Activated CD4-positive, alpha-beta T cell treated with anti-CD3 and anti-CD28 coated beads, Interleukin-2, amount 50 U/mL, for 24 hours (primary cell): ENCODE data around the gene DONSON.

Experiments
- DNase-seq, 2 donors: peaks; one replicate each; pipeline ENCODE4 v3.0.0-alpha.2; 2020; ENCODE audit warnings: low read depth in 1 of 2, low spot score in 1 of 2

DONSON gene

GRCh38 chr21:33542640-33543504, 45.6 kb downstream of the DONSON start, which contains the start of gene SON:
SON (plus strand) TSS chr21:33543038; CDS start chr21:33543093, 55 bp downstream.
- DNase-seq, result peak; percentile 86 to 98

- DNase-seq, result peak; percentile 72 to 75
Measured at GRCh38 chr21:33541756-33542639, 46.5 kb downstream of the DONSON start, which contains the start of gene GART. GART (minus strand) TSS chr21:33542117; CDS start chr21:33539315, 2,802 bp downstream.

- no peak for DNase-seq
Measured at GRCh38 chr21:33541105-33541711, 47.3 kb downstream of the DONSON start.

- DNase-seq, result no peak
Measured at GRCh38 chr21:33540711-33541104, 47.8 kb downstream of the DONSON start.

GRCh38 chr21:33539616-33540015, 48.9 kb downstream of the DONSON start:
- DNase-seq, result no peak

GRCh38 chr21:33537212-33537611, 51.3 kb downstream of the DONSON start:
- no peak for DNase-seq

- no peak for DNase-seq
Measured at GRCh38 chr21:33531007-33531406, 57.5 kb downstream of the DONSON start.
